GM23338 (cell line): ENCODE results near the gene HDGFL2. TPM values are rescaled to one million over a fixed set of nuclear protein-coding genes. Genes with fewer than 3 reads are reported as not detected.

Source experiments
- ETS1 ChIP-seq: IDR thresholded peaks from 2 replicates; pipeline ENCODE4 v1.6.1; 2016; ENCODE audit warnings: antibody characterized with exemption
- EZH2phosphoT487 ChIP-seq: fragments of 200-600 bp; sonication (generic); IDR thresholded peaks from one replicate; pipeline ENCODE4 v1.8.1; 2018; ENCODE audit warnings: antibody characterized with exemption; ENCODE audit not compliant: unreplicated experiment
- JUNB ChIP-seq: IDR thresholded peaks from one replicate; pipeline ENCODE4 v1.6.1; 2016; ENCODE audit warnings: antibody characterized with exemption; ENCODE audit not compliant: unreplicated experiment
- NANOG ChIP-seq: IDR thresholded peaks from 2 replicates; pipeline ENCODE4 v1.6.1; 2016; ENCODE audit warnings: antibody characterized with exemption, borderline replicate concordance
- POLR2AphosphoS5 ChIP-seq: IDR thresholded peaks from 2 replicates; pipeline ENCODE4 v1.6.1; 2016; ENCODE audit warnings: antibody characterized with exemption, low read depth
- STAT1 ChIP-seq: IDR thresholded peaks from one replicate; pipeline ENCODE4 v1.6.1; 2016; ENCODE audit warnings: antibody characterized with exemption; ENCODE audit not compliant: unreplicated experiment
- ZNF331 ChIP-seq: fragments of 250-450 bp; sonication (Bioruptor Pico); IDR thresholded peaks from 2 replicates; pipeline ENCODE4 v1.5.0; 2020; ENCODE audit warnings: low read depth, mild to moderate bottlenecking, moderate library complexity
- polyA plus RNA-seq: library from polyadenylated mRNA; unstranded; fragments of >200 nt; fragmentation: Nextera tagmentation; extraction: Ambion mirVana; gene quantifications from 2 replicates; pipeline ENCODE4 v1.2.1, GENCODE V29; 2016
- total RNA-seq: library from RNA; depleted of rRNA; stranded (reverse); fragments of >200 nt; shearing (Covaris generic); gene quantifications from 2 replicates; pipeline ENCODE4 v1.2.3, GENCODE V29; 2014
- TF ChIP-seq, protein P1 (sequence below): fragments of 250-450 bp; sonication (Bioruptor Pico); IDR thresholded peaks from 2 replicates; pipeline ENCODE4 v1.5.0; 2020; ENCODE audit warnings: mild to moderate bottlenecking, moderate library complexity
- TF ChIP-seq, protein P2 (sequence below), 2 experiments: fragments of 200-600 bp in 1 of 2; sonication (generic) in 1 of 2; conservative IDR thresholded peaks; 2 replicates each; pipeline versions ENCODE4 v1.5.1 to v1.6.1; 2016 to 2017; ENCODE audit warnings: antibody characterized with exemption in 2 of 2, low read depth in 2 of 2, mild to moderate bottlenecking in 2 of 2, moderate library complexity in 1 of 2

Gene HDGFL2
- total and polyA plus RNA-seq, 2 experiments from 2014 or later: 64.8 to 113 TPM

DNA sequence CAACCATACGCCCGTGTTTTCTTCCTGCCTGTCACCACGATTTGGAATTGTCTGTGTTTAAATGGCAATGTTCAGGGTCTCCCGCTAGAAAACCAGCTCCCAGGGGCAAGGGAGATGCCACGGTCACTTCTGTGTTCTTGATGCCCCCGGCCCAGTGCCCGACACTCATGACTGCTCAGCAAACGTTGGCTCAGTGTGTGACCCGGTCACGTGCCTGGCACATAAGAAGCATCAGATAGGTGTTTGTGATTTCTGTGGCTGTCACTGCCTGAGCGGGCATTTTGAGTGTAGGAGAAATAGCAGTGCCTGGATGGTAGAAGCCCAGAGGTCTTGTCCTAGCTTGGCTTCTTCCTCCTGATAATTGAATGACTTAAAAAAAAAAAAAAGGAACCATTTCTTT lies 15.5 kb downstream of the HDGFL2 start (continued):
- TF ChIP-seq, protein P1, sequence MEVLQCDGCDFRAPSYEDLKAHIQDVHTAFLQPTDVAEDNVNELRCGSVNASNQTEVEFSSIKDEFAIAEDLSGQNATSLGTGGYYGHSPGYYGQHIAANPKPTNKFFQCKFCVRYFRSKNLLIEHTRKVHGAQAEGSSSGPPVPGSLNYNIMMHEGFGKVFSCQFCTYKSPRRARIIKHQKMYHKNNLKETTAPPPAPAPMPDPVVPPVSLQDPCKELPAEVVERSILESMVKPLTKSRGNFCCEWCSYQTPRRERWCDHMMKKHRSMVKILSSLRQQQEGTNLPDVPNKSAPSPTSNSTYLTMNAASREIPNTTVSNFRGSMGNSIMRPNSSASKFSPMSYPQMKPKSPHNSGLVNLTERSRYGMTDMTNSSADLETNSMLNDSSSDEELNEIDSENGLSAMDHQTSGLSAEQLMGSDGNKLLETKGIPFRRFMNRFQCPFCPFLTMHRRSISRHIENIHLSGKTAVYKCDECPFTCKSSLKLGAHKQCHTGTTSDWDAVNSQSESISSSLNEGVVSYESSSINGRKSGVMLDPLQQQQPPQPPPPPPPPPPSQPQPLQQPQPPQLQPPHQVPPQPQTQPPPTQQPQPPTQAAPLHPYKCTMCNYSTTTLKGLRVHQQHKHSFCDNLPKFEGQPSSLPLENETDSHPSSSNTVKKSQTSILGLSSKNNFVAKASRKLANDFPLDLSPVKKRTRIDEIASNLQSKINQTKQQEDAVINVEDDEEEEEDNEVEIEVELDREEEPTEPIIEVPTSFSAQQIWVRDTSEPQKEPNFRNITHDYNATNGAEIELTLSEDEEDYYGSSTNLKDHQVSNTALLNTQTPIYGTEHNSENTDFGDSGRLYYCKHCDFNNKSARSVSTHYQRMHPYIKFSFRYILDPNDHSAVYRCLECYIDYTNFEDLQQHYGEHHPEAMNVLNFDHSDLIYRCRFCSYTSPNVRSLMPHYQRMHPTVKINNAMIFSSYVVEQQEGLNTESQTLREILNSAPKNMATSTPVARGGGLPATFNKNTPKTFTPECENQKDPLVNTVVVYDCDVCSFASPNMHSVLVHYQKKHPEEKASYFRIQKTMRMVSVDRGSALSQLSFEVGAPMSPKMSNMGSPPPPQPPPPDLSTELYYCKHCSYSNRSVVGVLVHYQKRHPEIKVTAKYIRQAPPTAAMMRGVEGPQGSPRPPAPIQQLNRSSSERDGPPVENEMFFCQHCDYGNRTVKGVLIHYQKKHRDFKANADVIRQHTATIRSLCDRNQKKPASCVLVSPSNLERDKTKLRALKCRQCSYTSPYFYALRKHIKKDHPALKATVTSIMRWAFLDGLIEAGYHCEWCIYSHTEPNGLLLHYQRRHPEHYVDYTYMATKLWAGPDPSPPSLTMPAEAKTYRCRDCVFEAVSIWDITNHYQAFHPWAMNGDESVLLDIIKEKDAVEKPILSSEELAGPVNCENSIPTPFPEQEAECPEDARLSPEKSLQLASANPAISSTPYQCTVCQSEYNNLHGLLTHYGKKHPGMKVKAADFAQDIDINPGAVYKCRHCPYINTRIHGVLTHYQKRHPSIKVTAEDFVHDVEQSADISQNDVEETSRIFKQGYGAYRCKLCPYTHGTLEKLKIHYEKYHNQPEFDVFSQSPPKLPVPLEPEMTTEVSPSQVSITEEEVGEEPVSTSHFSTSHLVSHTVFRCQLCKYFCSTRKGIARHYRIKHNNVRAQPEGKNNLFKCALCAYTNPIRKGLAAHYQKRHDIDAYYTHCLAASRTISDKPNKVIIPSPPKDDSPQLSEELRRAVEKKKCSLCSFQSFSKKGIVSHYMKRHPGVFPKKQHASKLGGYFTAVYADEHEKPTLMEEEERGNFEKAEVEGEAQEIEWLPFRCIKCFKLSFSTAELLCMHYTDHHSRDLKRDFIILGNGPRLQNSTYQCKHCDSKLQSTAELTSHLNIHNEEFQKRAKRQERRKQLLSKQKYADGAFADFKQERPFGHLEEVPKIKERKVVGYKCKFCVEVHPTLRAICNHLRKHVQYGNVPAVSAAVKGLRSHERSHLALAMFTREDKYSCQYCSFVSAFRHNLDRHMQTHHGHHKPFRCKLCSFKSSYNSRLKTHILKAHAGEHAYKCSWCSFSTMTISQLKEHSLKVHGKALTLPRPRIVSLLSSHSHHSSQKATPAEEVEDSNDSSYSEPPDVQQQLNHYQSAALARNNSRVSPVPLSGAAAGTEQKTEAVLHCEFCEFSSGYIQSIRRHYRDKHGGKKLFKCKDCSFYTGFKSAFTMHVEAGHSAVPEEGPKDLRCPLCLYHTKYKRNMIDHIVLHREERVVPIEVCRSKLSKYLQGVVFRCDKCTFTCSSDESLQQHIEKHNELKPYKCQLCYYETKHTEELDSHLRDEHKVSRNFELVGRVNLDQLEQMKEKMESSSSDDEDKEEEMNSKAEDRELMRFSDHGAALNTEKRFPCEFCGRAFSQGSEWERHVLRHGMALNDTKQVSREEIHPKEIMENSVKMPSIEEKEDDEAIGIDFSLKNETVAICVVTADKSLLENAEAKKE: no peak
- TF ChIP-seq, protein P2, sequence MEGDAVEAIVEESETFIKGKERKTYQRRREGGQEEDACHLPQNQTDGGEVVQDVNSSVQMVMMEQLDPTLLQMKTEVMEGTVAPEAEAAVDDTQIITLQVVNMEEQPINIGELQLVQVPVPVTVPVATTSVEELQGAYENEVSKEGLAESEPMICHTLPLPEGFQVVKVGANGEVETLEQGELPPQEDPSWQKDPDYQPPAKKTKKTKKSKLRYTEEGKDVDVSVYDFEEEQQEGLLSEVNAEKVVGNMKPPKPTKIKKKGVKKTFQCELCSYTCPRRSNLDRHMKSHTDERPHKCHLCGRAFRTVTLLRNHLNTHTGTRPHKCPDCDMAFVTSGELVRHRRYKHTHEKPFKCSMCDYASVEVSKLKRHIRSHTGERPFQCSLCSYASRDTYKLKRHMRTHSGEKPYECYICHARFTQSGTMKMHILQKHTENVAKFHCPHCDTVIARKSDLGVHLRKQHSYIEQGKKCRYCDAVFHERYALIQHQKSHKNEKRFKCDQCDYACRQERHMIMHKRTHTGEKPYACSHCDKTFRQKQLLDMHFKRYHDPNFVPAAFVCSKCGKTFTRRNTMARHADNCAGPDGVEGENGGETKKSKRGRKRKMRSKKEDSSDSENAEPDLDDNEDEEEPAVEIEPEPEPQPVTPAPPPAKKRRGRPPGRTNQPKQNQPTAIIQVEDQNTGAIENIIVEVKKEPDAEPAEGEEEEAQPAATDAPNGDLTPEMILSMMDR (conservative IDR thresholded peaks at IDR 0.05; ENCODE audit: low read depth in 2 of 2): no peak
- TF ChIP-seq ZNF331: no peak
- no peak for TF ChIP-seq NANOG
- no peak for TF ChIP-seq ETS1
- no peak for TF ChIP-seq JUNB
- TF ChIP-seq STAT1: no peak
- TF ChIP-seq EZH2phosphoT487: no peak
- TF ChIP-seq POLR2AphosphoS5: no peak
